SH-SY5Y (cell line): ENCODE results near the gene FCHSD1.

Source experiments
- GATA2 ChIP-seq: IDR thresholded peaks from 2 replicates; pipeline ENCODE4 v1.6.1; 2011; ENCODE audit warnings: mild to moderate bottlenecking, low read depth, low read length
- GATA3 ChIP-seq: IDR thresholded peaks from 2 replicates; pipeline ENCODE4 v1.6.1; 2011; ENCODE audit warnings: low read depth, mild to moderate bottlenecking, low read length, moderate library complexity

GRCh38 chr5:141655020-141655419, 3.8 kb upstream of the FCHSD1 start:
- no peak for TF ChIP-seq GATA3
- no peak for TF ChIP-seq GATA2
